HepG2 (cell line): ENCODE results near the gene IGF2. TPM values are rescaled to one million over a fixed set of nuclear protein-coding genes. Genes with fewer than 3 reads are reported as not detected.

Source experiments
- ARID4A ChIP-seq: sonication (generic); formaldehyde crosslinking; IDR thresholded peaks from 2 replicates; pipeline ENCODE4 v1.5.0; 2020; ENCODE audit warnings: mild to moderate bottlenecking, missing genetic modification reagents, borderline replicate concordance
- CCAR2 ChIP-seq: fragments of 200-400 bp; formaldehyde crosslinking; optimal IDR thresholded peaks from 2 replicates; pipeline ENCODE3; 2018; ENCODE audit warnings: low read depth, mild to moderate bottlenecking, low read length, moderate library complexity
- EHMT2 ChIP-seq: fragments of 200-600 bp; sonication (generic); IDR thresholded peaks from 2 replicates; pipeline ENCODE4 v1.7.0; 2017; ENCODE audit warnings: antibody characterized with exemption, low read depth, low read length, borderline replicate concordance
- FOXK1 ChIP-seq: sonication (generic); formaldehyde crosslinking; IDR thresholded peaks from 2 replicates; pipeline ENCODE4 v1.4.0; 2020; ENCODE audit warnings: low read depth, missing genetic modification reagents, borderline replicate concordance
- FOXO4 ChIP-seq: sonication (generic); formaldehyde crosslinking; conservative IDR thresholded peaks from 2 replicates; pipeline ENCODE4 v1.8.1; 2023; ENCODE audit warnings: missing genetic modification reagents
- HINFP ChIP-seq: sonication (generic); formaldehyde crosslinking; IDR thresholded peaks from 2 replicates; pipeline ENCODE4 v1.4.0; 2020; ENCODE audit warnings: low read depth, mild to moderate bottlenecking, missing genetic modification reagents
- KLF13 ChIP-seq: sonication (generic); formaldehyde crosslinking; IDR thresholded peaks from 2 replicates; pipeline ENCODE4 v1.4.0; 2020; ENCODE audit warnings: mild to moderate bottlenecking, missing genetic modification reagents
- MTA3 ChIP-seq: sonication (generic); formaldehyde crosslinking; IDR thresholded peaks from 2 replicates; pipeline ENCODE4 v1.4.0; 2020; ENCODE audit warnings: missing genetic modification reagents
- ONECUT2 ChIP-seq: sonication (generic); formaldehyde crosslinking; IDR thresholded peaks from 2 replicates; pipeline ENCODE4 v1.4.0; 2020; ENCODE audit warnings: missing genetic modification reagents
- RARA ChIP-seq: IDR thresholded peaks from 2 replicates; pipeline ENCODE4 v1.6.1; 2016; ENCODE audit warnings: missing genetic modification reagents, missing compliant biosample characterization
- TBP ChIP-seq: sonication (generic); formaldehyde crosslinking; IDR thresholded peaks from 2 replicates; pipeline ENCODE4 v1.5.0; 2020; ENCODE audit warnings: missing genetic modification reagents
- UBTF ChIP-seq: sonication (generic); formaldehyde crosslinking; IDR thresholded peaks from 2 replicates; pipeline ENCODE4 v1.4.0; 2020; ENCODE audit warnings: mild to moderate bottlenecking, missing genetic modification reagents
- ZBTB38 ChIP-seq: sonication (generic); formaldehyde crosslinking; IDR thresholded peaks from 2 replicates; pipeline ENCODE4 v1.5.1; 2020; ENCODE audit warnings: mild to moderate bottlenecking, missing genetic modification reagents
- ZFP36L2 ChIP-seq: sonication (generic); formaldehyde crosslinking; IDR thresholded peaks from 2 replicates; pipeline ENCODE4 v1.4.0; 2020; ENCODE audit warnings: missing genetic modification reagents
- ZNF136 ChIP-seq: sonication (generic); formaldehyde crosslinking; IDR thresholded peaks from 2 replicates; pipeline ENCODE4 v1.8.1; 2022; ENCODE audit warnings: low read depth, mild to moderate bottlenecking, moderate library complexity, missing genetic modification reagents
- ZNF383 ChIP-seq: sonication (generic); formaldehyde crosslinking; IDR thresholded peaks from 2 replicates; pipeline ENCODE4 v1.4.0; 2020; ENCODE audit warnings: missing genetic modification reagents, mild to moderate bottlenecking, borderline replicate concordance
- ZNF430 ChIP-seq: sonication (generic); formaldehyde crosslinking; IDR thresholded peaks from 2 replicates; pipeline ENCODE4 v1.9.0; 2021; ENCODE audit warnings: mild to moderate bottlenecking, missing genetic modification reagents
- ZNF616 ChIP-seq: sonication (generic); formaldehyde crosslinking; IDR thresholded peaks from 2 replicates; pipeline ENCODE4 v1.5.0; 2020; ENCODE audit warnings: low read depth, mild to moderate bottlenecking, missing genetic modification reagents
- ZNF781 ChIP-seq: sonication (generic); formaldehyde crosslinking; IDR thresholded peaks from 2 replicates; pipeline ENCODE4 v1.5.1; 2020; ENCODE audit warnings: borderline replicate concordance, mild to moderate bottlenecking, missing genetic modification reagents; ENCODE audit errors: not compliant biosample characterization
- ZNF782 ChIP-seq: sonication (generic); formaldehyde crosslinking; IDR thresholded peaks from 2 replicates; pipeline ENCODE4 v1.4.0; 2020; ENCODE audit warnings: missing genetic modification reagents, mild to moderate bottlenecking, borderline replicate concordance
- ZNF839 ChIP-seq: sonication (generic); formaldehyde crosslinking; IDR thresholded peaks from 2 replicates; pipeline ENCODE4 v1.4.0; 2020; ENCODE audit warnings: missing genetic modification reagents, mild to moderate bottlenecking, borderline replicate concordance
- polyA plus RNA-seq, 8 experiments: library from polyadenylated mRNA; depleted of rRNA in 3 of 8; stranded (reverse) in 7 of 8; unstranded in 1 of 8; fragments of >200 nt; fragmentation: Illumina TruSeq in 4 of 8; extraction: Trizol in 4 of 8; gene quantifications; 2 replicates each; pipeline versions ENCODE4 v1.2.1 to v1.2.3, GENCODE V29; 2011 to 2016; ENCODE audit warnings: low read depth in 4 of 8, missing spikeins in 1 of 8, mixed read lengths in 1 of 8; ENCODE audit not compliant: insufficient read depth in 1 of 8
- total RNA-seq, 5 experiments: library from RNA; depleted of rRNA; stranded (reverse); fragments of >200 nt; fragmentation: Illumina TruSeq; extraction: Trizol; gene quantifications; 2 replicates each; pipeline ENCODE4 v1.2.3, GENCODE V29; 2016; ENCODE audit warnings: low read depth in 1 of 5

IGF2 gene
- total and polyA plus RNA-seq, 2 of the 13 experiments (the other 11 are each of a cell fraction or from before 2014, with no cell fraction given), result 79.1 to 254 TPM

- no peak for TF ChIP-seq ARID4A (CRISPR knock-in tag)
- no peak for TF ChIP-seq ZNF136 (CRISPR knock-in tag)
- TF ChIP-seq ZNF781 (CRISPR knock-in tag), result no peak
- no peak for TF ChIP-seq KLF13
- no peak for TF ChIP-seq ZNF616
- TF ChIP-seq ZNF839 (CRISPR knock-in tag), result no peak
- TF ChIP-seq UBTF (CRISPR knock-in tag), result peak; percentile 1; the same call in 1 of the 2 replicates
- TF ChIP-seq ZBTB38, result no peak
- no peak for TF ChIP-seq ZNF383 (CRISPR knock-in tag)
- no peak for TF ChIP-seq ONECUT2 (CRISPR knock-in tag)
- TF ChIP-seq FOXO4 (CRISPR knock-in tag), result no peak
- TF ChIP-seq EHMT2, result no peak
- no peak for TF ChIP-seq ZFP36L2 (CRISPR knock-in tag)
- TF ChIP-seq MTA3 (CRISPR knock-in tag), result no peak
- TF ChIP-seq TBP (CRISPR knock-in tag), result no peak
- TF ChIP-seq RARA (CRISPR knock-in tag), result peak; percentile 26; the same call in 1 of the 2 replicates
- TF ChIP-seq CCAR2, result no peak
- no peak for TF ChIP-seq ZNF430 (CRISPR knock-in tag)
- TF ChIP-seq FOXK1, result no peak
- no peak for TF ChIP-seq HINFP (CRISPR knock-in tag)
- no peak for TF ChIP-seq ZNF782 (CRISPR knock-in tag)
These were observed 3.5 kb downstream of the IGF2 start (continued) for GRCh38 chr11:2135648-2136201.
